ENCODE measurements around the gene CHMP5. TPM values are rescaled to one million over a fixed set of nuclear protein-coding genes. Genes with fewer than 3 reads are reported as not detected.

The CHMP5 gene
- total and polyA plus RNA-seq, 2 donors (not counting 1 experiment from before 2014, with no cell fraction given) = 108 to 124 TPM

GRCh38 chr9:33320568-33321261 is 55.9 kb downstream of the CHMP5 start:
- no peak overlapping the region for H2AFZ ChIP-seq (ENCODE audit: low read length)
- peak overlapping the region; percentile 86 for H3K4me2 ChIP-seq (ENCODE audit: extremely low read depth, insufficient read depth, low read length)
- peak overlapping the region; percentile 25 for H3K9ac ChIP-seq (ENCODE audit: insufficient read depth, low read length)
- H4K20me1 ChIP-seq (ENCODE audit: control insufficient read depth, extremely low read depth, insufficient read depth, low read length) = no peaks in the 10 kb centered on the region
- H3K79me2 ChIP-seq (ENCODE audit: control insufficient read depth, insufficient read depth, low read length) = no peaks in the 10 kb centered on the region
- H3K4me3 ChIP-seq (replicated peaks in 1 of 4; ENCODE audit: control extremely low read depth in 1 of 4, insufficient read depth in 1 of 4, low read depth in 3 of 4, low read length in 4 of 4) = peak overlapping the region in 1 of 4 experiments; percentile 10
- peak; percentile 95 to 98 for DNase-seq (ENCODE audit: low read depth in 2 of 2)
- H3K27ac ChIP-seq (ENCODE audit: insufficient read depth, low read length) = peak overlapping the region; percentile 94
- peaks cover 19% of the 10 kb centered on the region for H3K36me3 ChIP-seq (ENCODE audit: control insufficient read depth, insufficient read depth, low read length)
- no peaks in the 10 kb centered on the region for H3K27me3 ChIP-seq (ENCODE audit: control insufficient read depth, insufficient read depth, low read length)
- TF ChIP-seq CTCF (conservative IDR thresholded peaks at IDR 0.05 in 1 of 2, IDR thresholded peaks at IDR 0.05 in 1 of 2; ENCODE audit: low read depth in 1 of 2, low read length in 2 of 2) (no peak), EZH2 (IDR thresholded peaks at IDR 0.05; ENCODE audit: low read length, missing control alignments) (no peak)
- peaks cover 21% of the 10 kb centered on the region for H3K4me1 ChIP-seq (ENCODE audit: control insufficient read depth, extremely low read depth, insufficient read depth, low read length)
- H3K9me3 ChIP-seq (ENCODE audit: control insufficient read depth, insufficient read depth, low read depth, low read length) = no peaks in the 10 kb centered on the region

- H3K27me3 ChIP-seq (ENCODE audit: control insufficient read depth, insufficient read depth, low read length) = no peaks in the 10 kb centered on the region
- peak overlapping the region; percentile 40 for H3K27ac ChIP-seq (ENCODE audit: insufficient read depth, low read length)
- peaks cover 5% of the 10 kb centered on the region for H3K36me3 ChIP-seq (ENCODE audit: control insufficient read depth, insufficient read depth, low read length)
- TF ChIP-seq CTCF (conservative IDR thresholded peaks at IDR 0.05 in 1 of 2, IDR thresholded peaks at IDR 0.05 in 1 of 2; ENCODE audit: low read depth in 1 of 2, low read length in 2 of 2) = no peak
- no peak for TF ChIP-seq EZH2 (IDR thresholded peaks at IDR 0.05; ENCODE audit: low read length, missing control alignments)
- no peaks in the 10 kb centered on the region for H4K20me1 ChIP-seq (ENCODE audit: control insufficient read depth, extremely low read depth, insufficient read depth, low read length)
- H3K9me3 ChIP-seq (ENCODE audit: control insufficient read depth, insufficient read depth, low read depth, low read length) = no peaks in the 10 kb centered on the region
- H3K9ac ChIP-seq (ENCODE audit: insufficient read depth, low read length) = no peak overlapping the region
- no peak overlapping the region for H2AFZ ChIP-seq (ENCODE audit: low read length)
- no peak overlapping the region for H3K4me3 ChIP-seq (replicated peaks in 1 of 4; ENCODE audit: control extremely low read depth in 1 of 4, insufficient read depth in 1 of 4, low read depth in 3 of 4, low read length in 4 of 4)
- no peak overlapping the region for H3K4me2 ChIP-seq (ENCODE audit: extremely low read depth, insufficient read depth, low read length)
- H3K79me2 ChIP-seq (ENCODE audit: control insufficient read depth, insufficient read depth, low read length) = no peaks in the 10 kb centered on the region
- DNase-seq (ENCODE audit: low read depth in 2 of 2) = peak; percentile 86 to 94
- H3K4me1 ChIP-seq (ENCODE audit: control insufficient read depth, extremely low read depth, insufficient read depth, low read length) = peaks cover 9% of the 10 kb centered on the region
Observed at GRCh38 chr9:33329117-33329563, 64.3 kb downstream of the CHMP5 start.

- Histone ChIP-seq H3K9ac (ENCODE audit: insufficient read depth, low read length) (no peak overlapping the region), H3K27me3 (ENCODE audit: control insufficient read depth, insufficient read depth, low read length) (no peaks in the 10 kb centered on the region), H3K27ac (ENCODE audit: insufficient read depth, low read length) (peak overlapping the region; percentile 40), H4K20me1 (ENCODE audit: control insufficient read depth, extremely low read depth, insufficient read depth, low read length) (no peaks in the 10 kb centered on the region), H3K9me3 (ENCODE audit: control insufficient read depth, insufficient read depth, low read depth, low read length) (no peaks in the 10 kb centered on the region), H2AFZ (ENCODE audit: low read length) (no peak overlapping the region), H3K36me3 (ENCODE audit: control insufficient read depth, insufficient read depth, low read length) (peaks cover 5% of the 10 kb centered on the region), H3K4me2 (ENCODE audit: extremely low read depth, insufficient read depth, low read length) (no peak overlapping the region), H3K4me1 (ENCODE audit: control insufficient read depth, extremely low read depth, insufficient read depth, low read length) (peaks cover 9% of the 10 kb centered on the region), H3K79me2 (ENCODE audit: control insufficient read depth, insufficient read depth, low read length) (no peaks in the 10 kb centered on the region), H3K4me3 (replicated peaks in 1 of 4; ENCODE audit: control extremely low read depth in 1 of 4, insufficient read depth in 1 of 4, low read depth in 3 of 4, low read length in 4 of 4) (no peak overlapping the region)
- peak; percentile 63 to 91 for DNase-seq (ENCODE audit: low read depth in 2 of 2)
- no peak for TF ChIP-seq EZH2 (IDR thresholded peaks at IDR 0.05; ENCODE audit: low read length, missing control alignments)
- no peak for TF ChIP-seq CTCF (conservative IDR thresholded peaks at IDR 0.05 in 1 of 2, IDR thresholded peaks at IDR 0.05 in 1 of 2; ENCODE audit: low read depth in 1 of 2, low read length in 2 of 2)
Observed at GRCh38 chr9:33329979-33330378, 65.1 kb downstream of the CHMP5 start.
